Measurements from ENCODE around the gene OR11A1. TPM values are rescaled to one million over a fixed set of nuclear protein-coding genes. Genes with fewer than 3 reads are reported as not detected.

OR11A1 gene
- total and polyA plus RNA-seq, 10 donors, result not detected

DNA sequence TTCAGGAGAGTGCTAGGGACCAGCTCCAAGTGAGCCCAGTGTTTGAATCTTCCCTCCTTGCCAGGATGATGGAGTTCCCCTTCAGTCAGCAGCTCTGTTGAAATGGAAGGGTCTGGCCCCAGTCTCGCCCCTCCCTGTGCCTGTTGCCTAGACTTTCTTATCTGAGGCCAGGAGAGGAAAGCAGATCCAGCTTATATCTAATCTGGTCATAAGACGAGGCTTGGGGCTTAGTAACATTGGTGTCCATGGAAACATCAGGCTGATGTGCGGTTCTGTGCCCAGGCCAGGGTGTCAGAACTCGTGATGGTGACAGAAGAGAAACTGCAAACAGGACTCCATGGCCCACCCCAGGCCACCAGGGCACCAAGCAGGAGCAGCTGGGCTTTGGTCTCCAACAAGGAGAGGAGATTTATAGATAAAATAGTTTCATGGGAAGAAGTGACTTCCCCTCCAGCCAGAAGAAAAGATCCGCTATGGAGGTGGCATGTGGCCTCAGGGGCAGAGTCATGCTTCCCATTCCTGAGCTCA is 21.1 kb upstream of the OR11A1 start:
- no peak for DNase-seq
- TF ChIP-seq POLR2AphosphoS5 (IDR thresholded peaks at IDR 0.05) (no peak), CTCF (IDR thresholded peaks at IDR 0.05 in 8 of 11, conservative IDR thresholded peaks at IDR 0.05 in 3 of 11) (no peak), POLR2A (IDR thresholded peaks at IDR 0.05) (no peak)
- H3K4me3 ChIP-seq, result no peak overlapping the region
- H3K4me1 ChIP-seq, result no peaks in the 10 kb centered on the region
- H3K36me3 ChIP-seq, result no peaks in the 10 kb centered on the region
- H3K27me3 ChIP-seq (replicated peaks in 1 of 7), result no peaks in the 10 kb centered on the region
- 71 to 81% (median 78%) methylated on average over 5 of the region's 5 CpGs for WGBS, 5 donors
- intact Hi-C loops (cut with DNase I; ENCODE audit: low total_unique reads), result no loop called here
- H3K27ac ChIP-seq, result no peak overlapping the region
- H3K9me3 ChIP-seq, result peaks cover 0 to 6% (median 0%) of the 10 kb centered on the region in 8 donors

DNA sequence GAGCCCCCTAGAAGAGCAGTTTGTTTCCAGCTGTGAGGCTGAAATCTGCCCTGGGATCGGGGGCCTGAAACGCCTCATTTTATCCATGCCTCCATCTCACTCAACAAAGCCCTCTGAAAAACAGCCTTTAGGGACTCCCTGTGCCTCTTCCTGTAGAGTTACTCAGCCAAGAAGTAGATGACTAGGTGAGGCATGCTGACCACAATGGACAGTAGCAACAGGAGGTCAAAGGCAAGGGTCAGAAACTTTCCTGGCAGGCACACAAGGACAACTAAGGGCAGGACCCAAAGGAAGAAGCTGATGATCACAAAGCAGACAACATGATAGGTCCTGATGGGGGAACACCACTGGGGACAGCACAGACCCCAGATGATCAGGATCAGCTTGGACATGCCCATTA is 18.1 kb upstream of the OR11A1 start:
- intact Hi-C loops (cut with DNase I; ENCODE audit: low total_unique reads), result no loop called here
- Histone ChIP-seq H3K9me3 (no peaks in the 10 kb centered on the region), H3K36me3 (no peaks in the 10 kb centered on the region), H3K27ac (no peak overlapping the region), H3K4me1 (no peaks in the 10 kb centered on the region), H3K27me3 (replicated peaks in 1 of 7) (no peaks in the 10 kb centered on the region), H3K4me3 (no peak overlapping the region)
- no peak for DNase-seq
- TF ChIP-seq POLR2AphosphoS5 (IDR thresholded peaks at IDR 0.05), result no peak
- TF ChIP-seq POLR2A (IDR thresholded peaks at IDR 0.05), result no peak
- no peak for TF ChIP-seq CTCF (IDR thresholded peaks at IDR 0.05 in 8 of 11, conservative IDR thresholded peaks at IDR 0.05 in 3 of 11)
- WGBS, 5 donors, result 60 to 96% (median 91%) methylated on average over 2 of the region's 2 CpGs

DNA sequence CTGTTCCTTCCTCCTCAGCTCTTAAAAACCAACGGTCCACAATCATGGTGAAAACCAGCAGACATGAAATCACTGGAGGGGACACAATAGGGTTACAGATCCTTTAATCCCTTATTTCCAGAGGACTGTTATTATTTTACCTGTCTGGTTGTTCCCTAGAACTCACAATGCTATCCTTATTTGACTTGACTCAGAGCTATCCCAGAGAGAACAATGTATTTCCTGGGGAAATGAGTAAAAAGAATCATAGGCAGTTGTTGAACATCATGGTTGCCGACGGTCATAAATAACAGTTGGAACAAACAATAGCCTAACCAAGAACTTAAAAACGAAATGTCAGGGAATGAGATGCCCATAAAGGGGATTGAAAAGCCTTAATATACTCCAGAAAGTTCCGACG is 9.4 kb upstream of the OR11A1 start:
- no peak for DNase-seq
- 29 to 46% (median 44%) methylated on average over 6 of the region's 6 CpGs for WGBS, 5 donors
- Histone ChIP-seq H3K9me3 (no peaks in the 10 kb centered on the region), H3K27me3 (replicated peaks in 1 of 7) (peaks cover 0 to 11% (median 0%) of the 10 kb centered on the region in 7 donors), H3K36me3 (no peaks in the 10 kb centered on the region), H3K27ac (no peak overlapping the region), H3K4me3 (no peak overlapping the region), H3K4me1 (no peaks in the 10 kb centered on the region)
- TF ChIP-seq CTCF (IDR thresholded peaks at IDR 0.05 in 8 of 11, conservative IDR thresholded peaks at IDR 0.05 in 3 of 11) (no peak), POLR2A (IDR thresholded peaks at IDR 0.05) (no peak), POLR2AphosphoS5 (IDR thresholded peaks at IDR 0.05) (no peak)
- intact Hi-C loops (cut with DNase I; ENCODE audit: low total_unique reads), result no loop called here

GRCh38 chr6:29465801-29466200 is 8.9 kb upstream of the OR11A1 start:
- TF ChIP-seq CTCF (IDR thresholded peaks at IDR 0.05 in 8 of 11, conservative IDR thresholded peaks at IDR 0.05 in 3 of 11) (no peak), POLR2A (IDR thresholded peaks at IDR 0.05) (no peak), POLR2AphosphoS5 (IDR thresholded peaks at IDR 0.05) (no peak)
- no peak overlapping the region for H3K4me3 ChIP-seq
- no peaks in the 10 kb centered on the region for H3K36me3 ChIP-seq
- intact Hi-C loops (cut with DNase I; ENCODE audit: low total_unique reads), result no loop called here
- peaks cover 0 to 11% (median 0%) of the 10 kb centered on the region in 7 donors for H3K27me3 ChIP-seq (replicated peaks in 1 of 7)
- H3K9me3 ChIP-seq, result no peaks in the 10 kb centered on the region
- H3K4me1 ChIP-seq, result no peaks in the 10 kb centered on the region
- no peak overlapping the region for H3K27ac ChIP-seq
- 88 to 95% (median 92%) methylated on average over 2 of the region's 2 CpGs for WGBS, 5 donors
- DNase-seq, result no peak

Measured in spleen (tissue), 11 donors.